Breast epithelium (tissue), 4 donors: Measurements from ENCODE around the gene RABGAP1L. TPM values are rescaled to one million over a fixed set of nuclear protein-coding genes. Genes with fewer than 3 reads are reported as not detected.
"Not testable (repeated sequence)": the region's sequence is repeated elsewhere in the genome, so short reads cannot be mapped to it uniquely, and the experiment has no call there.

Experiments used
- DNase-seq, 2 donors: peaks; one replicate each; pipeline ENCODE4 v3.0.0-alpha.2; 2019; ENCODE audit warnings: low spot score in 2 of 2
- H3K27ac ChIP-seq, 2 donors: fragments of 200-600 bp; sonication (generic) in 1 of 2; one replicate each; pipeline ENCODE4 v1.5.1; 2016 to 2019; ENCODE audit warnings: mild to moderate bottlenecking in 1 of 2
- H3K27me3 ChIP-seq, 2 donors: fragments of 200-600 bp; sonication (generic) in 1 of 2; one replicate each; pipeline versions ENCODE4 v1.5.1 to v1.6.0; 2017 to 2019; ENCODE audit warnings: control low read depth in 1 of 2, mild to moderate bottlenecking in 1 of 2
- H3K36me3 ChIP-seq: fragments of 200-600 bp; one replicate; pipeline ENCODE4 v1.5.1; 2019
- H3K4me1 ChIP-seq, 2 donors: fragments of 200-600 bp; sonication (generic); one replicate each; pipeline ENCODE4 v1.5.1; 2016 to 2019; ENCODE audit warnings: control low read depth in 1 of 2
- H3K4me3 ChIP-seq, 3 donors: fragments of 200-600 bp; sonication (generic); 1 replicate in 2 of 3; 2 replicates in 1 of 3; pipeline ENCODE4 v1.5.1; 2016 to 2019; ENCODE audit warnings: mild to moderate bottlenecking in 3 of 3, moderate library complexity in 2 of 3
- H3K9me3 ChIP-seq, 2 donors: fragments of 200-600 bp; sonication (generic) in 1 of 2; one replicate each; pipeline ENCODE4 v1.5.1; 2016 to 2019; ENCODE audit warnings: control low read depth in 1 of 2
- CTCF ChIP-seq, 3 donors: fragments of 450-650 bp; IDR thresholded peaks; one replicate each; pipeline ENCODE4 v1.5.1; 2016 to 2017; ENCODE audit warnings: antibody characterized with exemption in 3 of 3, mild to moderate bottlenecking in 3 of 3, moderate library complexity in 3 of 3
- POLR2A ChIP-seq: fragments of 450-650 bp; IDR thresholded peaks from one replicate; pipeline ENCODE4 v1.6.1; 2016; ENCODE audit warnings: antibody characterized with exemption, mild to moderate bottlenecking, moderate library complexity
- POLR2AphosphoS5 ChIP-seq, 3 donors: sonication (generic); formaldehyde crosslinking; IDR thresholded peaks; one replicate each; pipeline ENCODE4 v1.6.1; 2017; ENCODE audit warnings: antibody characterized with exemption in 3 of 3
- intact Hi-C: fragments of 100-400 bp; cut with DNase I; formaldehyde crosslinking; loops from one replicate; pipeline ENCODE4 v1.15.1; 2023; ENCODE audit warnings: low total_unique reads
- total RNA-seq, 3 donors: library from RNA; depleted of rRNA; stranded (reverse); fragments of >200 nt; gene quantifications; one replicate each; pipeline ENCODE4 v1.1.0, GENCODE V29; 2016

Gene RABGAP1L
- total RNA-seq, 3 donors from 2014 or later = 41.3 to 83.7 (median 49.5) TPM

GRCh38 chr1:174809755-174810280 lies 650.5 kb downstream of the RABGAP1L start:
- TF ChIP-seq POLR2A (no peak), POLR2AphosphoS5 (IDR thresholded peaks at IDR 0.05) (no peak), CTCF (IDR thresholded peaks at IDR 0.05) (no peak)
- intact Hi-C loops = no loop called here
- Histone ChIP-seq H3K9me3 (no peaks in the 10 kb centered on the region), H3K36me3 (no peaks in the 10 kb centered on the region), H3K4me1 (no peaks in the 10 kb centered on the region), H3K27me3 (no peaks in the 10 kb centered on the region), H3K4me3 (no peak overlapping the region), H3K27ac (no peak overlapping the region)
- DNase-seq = no peak

- Histone ChIP-seq H3K4me3 (no peak overlapping the region), H3K9me3 (no peaks in the 10 kb centered on the region), H3K27me3 (no peaks in the 10 kb centered on the region), H3K4me1 (no peaks in the 10 kb centered on the region), H3K27ac (no peak overlapping the region), H3K36me3 (no peaks in the 10 kb centered on the region)
- DNase-seq = no peak
- TF ChIP-seq POLR2AphosphoS5 (IDR thresholded peaks at IDR 0.05) (no peak), CTCF (IDR thresholded peaks at IDR 0.05) (no peak), POLR2A (no peak)
- intact Hi-C loops = no loop called here
Observed at GRCh38 chr1:174812016-174812415, 652.7 kb downstream of the RABGAP1L start.

- Histone ChIP-seq H3K36me3 (no peaks in the 10 kb centered on the region), H3K27ac (no peak overlapping the region), H3K4me3 (no peak overlapping the region), H3K9me3 (no peaks in the 10 kb centered on the region), H3K4me1 (no peaks in the 10 kb centered on the region), H3K27me3 (no peaks in the 10 kb centered on the region)
- intact Hi-C loops = no loop called here
- TF ChIP-seq CTCF (IDR thresholded peaks at IDR 0.05) (no peak), POLR2A (no peak), POLR2AphosphoS5 (IDR thresholded peaks at IDR 0.05) (no peak)
- no peak for DNase-seq
Observed at GRCh38 chr1:174812656-174813055, 653.3 kb downstream of the RABGAP1L start.

GRCh38 chr1:174815036-174815435 lies 655.7 kb downstream of the RABGAP1L start:
- Histone ChIP-seq H3K27ac (no peak overlapping the region), H3K27me3 (no peaks in the 10 kb centered on the region), H3K4me3 (no peak overlapping the region), H3K36me3 (no peaks in the 10 kb centered on the region), H3K9me3 (no peaks in the 10 kb centered on the region), H3K4me1 (no peaks in the 10 kb centered on the region)
- DNase-seq = no peak
- TF ChIP-seq POLR2A (no peak), POLR2AphosphoS5 (IDR thresholded peaks at IDR 0.05) (no peak), CTCF (IDR thresholded peaks at IDR 0.05) (no peak)
- intact Hi-C loops = no loop called here

- H3K4me1 ChIP-seq = no peaks in the 10 kb centered on the region
- H3K4me3 ChIP-seq = no peak overlapping the region
- no peaks in the 10 kb centered on the region for H3K9me3 ChIP-seq
- intact Hi-C loops = no loop called here
- no peaks in the 10 kb centered on the region for H3K27me3 ChIP-seq
- no peak for DNase-seq
- H3K36me3 ChIP-seq = no peaks in the 10 kb centered on the region
- no peak overlapping the region for H3K27ac ChIP-seq
- no peak for TF ChIP-seq CTCF (IDR thresholded peaks at IDR 0.05)
- no peak for TF ChIP-seq POLR2AphosphoS5 (IDR thresholded peaks at IDR 0.05)
- TF ChIP-seq POLR2A = no peak
Observed at GRCh38 chr1:174815474-174815908, 656.2 kb downstream of the RABGAP1L start.

GRCh38 chr1:174816621-174817020 lies 657.3 kb downstream of the RABGAP1L start:
- H3K27ac ChIP-seq, H3K4me3 ChIP-seq, intact Hi-C loops, H3K27me3 ChIP-seq, DNase-seq, H3K36me3 ChIP-seq, H3K4me1 ChIP-seq, H3K9me3 ChIP-seq: not testable (repeated sequence)
